GM23338 (cell line): ENCODE results near the gene IZUMO1. TPM values are rescaled to one million over a fixed set of nuclear protein-coding genes. Genes with fewer than 3 reads are reported as not detected.

ENCODE experiments used
- ATAC-seq: fragments of 200-7000 bp; cut with Tn5 transposase; 3 replicates; pipeline ENCODE4 v1.9.1; 2020
- DNase-seq: peaks from one replicate; pipeline ENCODE4 v3.0.0-alpha.2; 2015; ENCODE audit warnings: low spot score
- H2AFZ ChIP-seq: fragments of 200-600 bp; sonication (generic); 2 replicates; pipeline ENCODE4 v1.8.0; 2016; ENCODE audit warnings: antibody characterized with exemption, mild to moderate bottlenecking, moderate library complexity
- H3F3A ChIP-seq: fragments of 200-600 bp; sonication (generic); replicated peaks from 2 replicates; pipeline ENCODE4 v1.8.0; 2017; ENCODE audit warnings: antibody characterized with exemption, mixed run types, low read depth
- H3K27ac ChIP-seq: fragments of 200-600 bp; sonication (generic); 2 replicates; pipeline ENCODE4 v1.6.1; 2016; ENCODE audit warnings: low read depth
- H3K27me3 ChIP-seq: fragments of 200-600 bp; sonication (generic); 2 replicates; pipeline ENCODE4 v1.8.0; 2016; ENCODE audit warnings: mild to moderate bottlenecking, mixed run types, moderate library complexity; ENCODE audit not compliant: insufficient read depth
- H3K36me3 ChIP-seq: fragments of 200-600 bp; sonication (generic); 2 replicates; pipeline ENCODE4 v1.8.0; 2016; ENCODE audit warnings: mild to moderate bottlenecking; ENCODE audit not compliant: insufficient read depth
- H3K4me1 ChIP-seq: fragments of 200-600 bp; sonication (generic); 2 replicates; pipeline ENCODE4 v1.8.0; 2016; ENCODE audit warnings: mild to moderate bottlenecking, moderate library complexity; ENCODE audit not compliant: insufficient read depth
- H3K4me2 ChIP-seq: fragments of 200-600 bp; sonication (generic); 2 replicates; pipeline ENCODE4 v1.7.1; 2017; ENCODE audit warnings: mixed run types
- H3K4me3 ChIP-seq: fragments of 200-600 bp; sonication (generic); 2 replicates; pipeline ENCODE4 v1.6.1; 2016; ENCODE audit warnings: mixed run types
- H3K79me2 ChIP-seq: fragments of 200-600 bp; sonication (generic); replicated peaks from 2 replicates; pipeline ENCODE4 v1.8.0; 2017; ENCODE audit warnings: mild to moderate bottlenecking; ENCODE audit not compliant: insufficient read depth
- H3K9me2 ChIP-seq: fragments of 200-600 bp; sonication (generic); 2 replicates; pipeline ENCODE4 v1.8.0; 2017; ENCODE audit not compliant: insufficient read depth
- H4K20me1 ChIP-seq: fragments of 200-600 bp; sonication (generic); replicated peaks from 2 replicates; pipeline ENCODE4 v1.8.0; 2017; ENCODE audit warnings: mild to moderate bottlenecking; ENCODE audit not compliant: insufficient read depth
- H3K27ac Mint-ChIP-seq: 2 replicates; pipeline ENCODE4 v1.8.0; 2020; ENCODE audit warnings: inconsistent platforms, mild to moderate bottlenecking, moderate library complexity, mixed read lengths
- H3K27me3 Mint-ChIP-seq: 3 replicates; pipeline ENCODE4 v1.8.0; 2022; ENCODE audit warnings: low read depth, mild to moderate bottlenecking, moderate library complexity, mixed read lengths, inconsistent platforms; ENCODE audit not compliant: insufficient read depth, poor library complexity
- H3K36me3 Mint-ChIP-seq: 3 replicates; pipeline ENCODE4 v1.8.0; 2021; ENCODE audit warnings: low read depth, mild to moderate bottlenecking, inconsistent platforms, moderate library complexity, mixed read lengths
- H3K4me1 Mint-ChIP-seq: 3 replicates; pipeline ENCODE4 v1.8.0; 2020; ENCODE audit warnings: mild to moderate bottlenecking, inconsistent platforms, mixed read lengths
- H3K4me3 Mint-ChIP-seq: 3 replicates; pipeline ENCODE4 v1.8.0; 2021; ENCODE audit warnings: moderate library complexity, mild to moderate bottlenecking, inconsistent platforms, mixed read lengths
- H3K9me3 Mint-ChIP-seq: 3 replicates; pipeline ENCODE4 v1.8.0; 2020; ENCODE audit warnings: moderate library complexity, mild to moderate bottlenecking, inconsistent platforms, mixed read lengths
- EZH2 ChIP-seq: fragments of 200-600 bp; sonication (generic); IDR thresholded peaks from one replicate; pipeline ENCODE4 v1.8.0; 2017; ENCODE audit warnings: antibody characterized with exemption, mild to moderate bottlenecking, low read depth; ENCODE audit not compliant: unreplicated experiment
- EZH2phosphoT487 ChIP-seq: fragments of 200-600 bp; sonication (generic); IDR thresholded peaks from one replicate; pipeline ENCODE4 v1.8.1; 2018; ENCODE audit warnings: antibody characterized with exemption; ENCODE audit not compliant: unreplicated experiment
- NANOG ChIP-seq: IDR thresholded peaks from 2 replicates; pipeline ENCODE4 v1.6.1; 2016; ENCODE audit warnings: antibody characterized with exemption, borderline replicate concordance
- POLR2AphosphoS5 ChIP-seq: IDR thresholded peaks from 2 replicates; pipeline ENCODE4 v1.6.1; 2016; ENCODE audit warnings: antibody characterized with exemption, low read depth
- polyA plus RNA-seq: library from polyadenylated mRNA; unstranded; fragments of >200 nt; fragmentation: Nextera tagmentation; extraction: Ambion mirVana; gene quantifications from 2 replicates; pipeline ENCODE4 v1.2.1, GENCODE V29; 2016
- total RNA-seq: library from RNA; depleted of rRNA; stranded (reverse); fragments of >200 nt; shearing (Covaris generic); gene quantifications from 2 replicates; pipeline ENCODE4 v1.2.3, GENCODE V29; 2014
- TF ChIP-seq, protein P1 (sequence below): IDR thresholded peaks from one replicate; pipeline ENCODE4 v1.6.1; 2018; ENCODE audit warnings: antibody characterized with exemption; ENCODE audit not compliant: unreplicated experiment

Gene IZUMO1
- total and polyA plus RNA-seq, 2 experiments from 2014 or later, result 1.2 to 3.5 TPM

DNA sequence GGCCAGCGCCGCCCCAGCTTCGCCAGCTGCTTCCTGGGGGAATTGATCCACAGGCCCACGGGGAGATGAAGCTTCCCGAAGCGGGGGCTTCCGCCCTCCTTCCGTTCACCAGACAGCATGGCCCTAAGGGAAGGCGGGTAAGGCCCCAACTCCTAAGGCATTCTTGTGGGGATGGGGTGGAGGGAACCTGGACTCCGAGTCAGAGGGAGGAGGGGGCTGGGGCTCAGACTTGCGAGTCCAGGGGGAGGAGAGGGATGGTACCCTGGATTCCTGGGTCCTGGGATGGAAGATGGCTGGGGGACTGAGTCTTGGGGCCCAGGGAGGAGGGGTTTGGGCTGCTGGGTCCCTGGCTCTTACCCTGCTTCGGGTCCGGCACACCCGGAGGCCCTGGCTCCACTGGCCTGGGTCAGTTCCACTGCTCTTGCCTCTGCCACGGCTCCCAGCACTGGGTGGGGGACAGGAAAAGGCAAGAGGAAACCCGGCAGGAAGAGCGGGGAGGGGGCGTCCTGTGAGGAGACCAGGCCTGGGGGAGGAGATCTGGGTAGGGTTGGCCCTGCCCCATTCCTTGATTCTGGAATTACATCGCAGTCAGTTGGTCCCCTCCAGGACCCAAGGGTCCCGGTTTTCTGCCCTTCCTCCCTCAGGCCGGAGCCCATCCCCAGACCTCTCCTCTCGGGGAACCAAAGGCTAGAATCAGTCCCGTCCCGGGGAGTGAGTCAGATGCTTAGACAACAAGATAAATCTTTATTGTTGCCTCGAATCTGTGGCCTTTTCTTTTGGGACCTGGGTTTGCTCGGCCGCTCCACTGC lies 6.3 kb downstream of the IZUMO1 start, which contains the start of gene RASIP1 (continued):
- TF ChIP-seq, protein P1, sequence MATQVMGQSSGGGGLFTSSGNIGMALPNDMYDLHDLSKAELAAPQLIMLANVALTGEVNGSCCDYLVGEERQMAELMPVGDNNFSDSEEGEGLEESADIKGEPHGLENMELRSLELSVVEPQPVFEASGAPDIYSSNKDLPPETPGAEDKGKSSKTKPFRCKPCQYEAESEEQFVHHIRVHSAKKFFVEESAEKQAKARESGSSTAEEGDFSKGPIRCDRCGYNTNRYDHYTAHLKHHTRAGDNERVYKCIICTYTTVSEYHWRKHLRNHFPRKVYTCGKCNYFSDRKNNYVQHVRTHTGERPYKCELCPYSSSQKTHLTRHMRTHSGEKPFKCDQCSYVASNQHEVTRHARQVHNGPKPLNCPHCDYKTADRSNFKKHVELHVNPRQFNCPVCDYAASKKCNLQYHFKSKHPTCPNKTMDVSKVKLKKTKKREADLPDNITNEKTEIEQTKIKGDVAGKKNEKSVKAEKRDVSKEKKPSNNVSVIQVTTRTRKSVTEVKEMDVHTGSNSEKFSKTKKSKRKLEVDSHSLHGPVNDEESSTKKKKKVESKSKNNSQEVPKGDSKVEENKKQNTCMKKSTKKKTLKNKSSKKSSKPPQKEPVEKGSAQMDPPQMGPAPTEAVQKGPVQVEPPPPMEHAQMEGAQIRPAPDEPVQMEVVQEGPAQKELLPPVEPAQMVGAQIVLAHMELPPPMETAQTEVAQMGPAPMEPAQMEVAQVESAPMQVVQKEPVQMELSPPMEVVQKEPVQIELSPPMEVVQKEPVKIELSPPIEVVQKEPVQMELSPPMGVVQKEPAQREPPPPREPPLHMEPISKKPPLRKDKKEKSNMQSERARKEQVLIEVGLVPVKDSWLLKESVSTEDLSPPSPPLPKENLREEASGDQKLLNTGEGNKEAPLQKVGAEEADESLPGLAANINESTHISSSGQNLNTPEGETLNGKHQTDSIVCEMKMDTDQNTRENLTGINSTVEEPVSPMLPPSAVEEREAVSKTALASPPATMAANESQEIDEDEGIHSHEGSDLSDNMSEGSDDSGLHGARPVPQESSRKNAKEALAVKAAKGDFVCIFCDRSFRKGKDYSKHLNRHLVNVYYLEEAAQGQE, result no peak
- TF ChIP-seq EZH2 (no peak), EZH2phosphoT487 (no peak), NANOG (no peak)

GRCh38 chr19:48739404-48740163 lies 7.1 kb downstream of the IZUMO1 start:
- Mint-ChIP-seq H3K4me1 (peaks cover 33% of the 10 kb centered on the region), H3K4me3 (peak overlapping the region; percentile 62), H3K9me3 (peaks cover 5% of the 10 kb centered on the region; the same call in 2 of the 3 replicates), H3K27me3 (peaks cover 40% of the 10 kb centered on the region), H3K36me3 (peaks cover 4% of the 10 kb centered on the region), H3K27ac (no peak overlapping the region)
- Histone ChIP-seq H2AFZ (peak overlapping the region; percentile 78; the same call in 1 of the 2 replicates), H3K4me3 (peak overlapping the region; percentile 68), H4K20me1 (no peaks in the 10 kb centered on the region), H3K36me3 (no peaks in the 10 kb centered on the region), H3K4me1 (peaks cover 31% of the 10 kb centered on the region), H3K27me3 (peaks cover 21% of the 10 kb centered on the region), H3K79me2 (no peaks in the 10 kb centered on the region), H3K9me2 (peaks cover under 1% of the 10 kb centered on the region; the same call in 1 of the 2 replicates), H3F3A (peaks cover 26% of the 10 kb centered on the region), H3K27ac (no peak overlapping the region), H3K4me2 (peak overlapping the region; percentile 90)
- TF ChIP-seq EZH2, result peak; percentile 49
- no peak for TF ChIP-seq POLR2AphosphoS5
- ATAC-seq (no peak), DNase-seq (no peak)
